Measurements from ENCODE around the gene RNF26.

The RNF26 gene

DNA sequence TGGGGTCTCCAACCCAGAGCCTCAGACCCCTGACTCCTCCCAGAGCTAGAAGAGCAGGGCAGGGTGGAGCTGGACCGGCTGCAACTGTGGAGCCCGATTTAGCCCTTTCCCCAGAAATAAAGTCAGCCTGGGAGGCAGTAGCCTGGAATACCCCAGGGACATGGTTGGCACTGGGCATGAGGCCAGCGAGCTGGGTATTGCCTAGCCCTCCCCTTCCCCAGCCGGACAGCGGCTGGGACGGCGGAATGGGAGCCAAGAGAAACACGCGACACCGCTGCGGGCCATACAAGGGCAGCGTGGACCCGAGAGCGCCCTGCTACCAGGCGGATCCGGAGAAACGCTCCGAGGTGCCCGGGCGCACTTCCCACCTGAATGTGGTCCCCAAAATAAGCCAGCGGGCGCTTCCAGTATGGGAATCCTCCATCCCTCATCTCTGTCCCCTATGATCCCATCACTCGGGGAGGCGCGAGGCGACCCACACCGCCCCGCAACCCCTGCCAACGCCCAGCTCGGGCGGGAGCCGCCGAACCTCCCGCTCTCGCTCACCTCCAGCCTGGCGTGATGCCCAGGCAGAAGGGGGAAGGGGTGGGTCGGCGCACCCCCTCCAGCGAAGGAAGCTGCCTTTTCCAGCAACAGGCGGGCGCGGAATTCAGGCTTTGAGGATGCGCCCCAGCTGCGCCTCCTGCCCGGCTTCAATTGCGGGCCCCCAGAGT lies 18.2 kb upstream of the RNF26 start:
- DNase-seq (ENCODE audit: low spot score), result no peak

DNA sequence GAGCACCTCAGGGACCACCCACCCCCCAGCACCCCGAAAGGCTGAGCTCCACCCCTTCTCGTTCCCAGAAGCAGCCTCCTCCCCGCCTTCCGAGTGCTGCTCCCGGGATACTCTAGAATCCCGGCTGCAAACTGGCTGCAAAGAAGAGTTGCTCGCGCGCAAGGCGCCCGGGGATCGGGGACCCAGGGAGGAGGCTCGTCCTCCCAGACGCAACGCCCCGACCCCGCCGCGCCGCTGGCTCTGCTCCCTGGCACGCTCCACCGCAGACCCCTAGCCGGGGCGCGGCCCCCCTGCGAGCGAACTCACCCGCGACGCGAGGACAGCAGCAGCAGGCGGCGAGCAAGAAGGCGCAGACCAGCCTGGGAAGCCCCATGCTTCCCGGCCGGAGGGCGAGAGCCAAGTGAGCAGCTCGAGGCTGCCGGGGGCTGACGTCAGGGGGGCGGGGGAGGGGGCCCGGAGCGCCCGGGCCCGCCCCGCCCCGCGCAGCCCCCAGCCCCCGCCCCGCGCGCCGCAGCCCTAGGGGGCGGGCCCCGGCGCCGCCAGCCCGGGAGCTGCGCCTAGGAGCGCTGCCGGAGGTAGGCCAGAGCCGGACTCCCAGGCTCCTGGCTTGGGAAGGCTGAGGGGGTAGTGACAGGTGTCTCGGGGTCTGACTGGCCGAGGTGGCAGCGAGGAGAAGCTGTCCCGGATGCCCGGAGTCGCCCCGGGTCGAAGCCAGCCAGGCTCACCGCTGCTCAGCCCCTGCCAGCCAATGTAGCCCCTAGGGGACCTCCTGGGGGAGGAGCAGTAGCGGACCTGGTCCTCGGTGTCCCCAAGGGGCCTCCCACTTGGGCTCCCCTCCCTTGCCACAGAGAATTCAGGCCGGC lies 17.4 kb upstream of the RNF26 start, which contains the start of gene MCAM:
Gene MCAM, minus strand, starts transcription at position 402 of the 863 bp plus-strand sequence. Its CDS starts 29 bp downstream, at position 373.
- no peak for DNase-seq (ENCODE audit: low spot score)

DNA sequence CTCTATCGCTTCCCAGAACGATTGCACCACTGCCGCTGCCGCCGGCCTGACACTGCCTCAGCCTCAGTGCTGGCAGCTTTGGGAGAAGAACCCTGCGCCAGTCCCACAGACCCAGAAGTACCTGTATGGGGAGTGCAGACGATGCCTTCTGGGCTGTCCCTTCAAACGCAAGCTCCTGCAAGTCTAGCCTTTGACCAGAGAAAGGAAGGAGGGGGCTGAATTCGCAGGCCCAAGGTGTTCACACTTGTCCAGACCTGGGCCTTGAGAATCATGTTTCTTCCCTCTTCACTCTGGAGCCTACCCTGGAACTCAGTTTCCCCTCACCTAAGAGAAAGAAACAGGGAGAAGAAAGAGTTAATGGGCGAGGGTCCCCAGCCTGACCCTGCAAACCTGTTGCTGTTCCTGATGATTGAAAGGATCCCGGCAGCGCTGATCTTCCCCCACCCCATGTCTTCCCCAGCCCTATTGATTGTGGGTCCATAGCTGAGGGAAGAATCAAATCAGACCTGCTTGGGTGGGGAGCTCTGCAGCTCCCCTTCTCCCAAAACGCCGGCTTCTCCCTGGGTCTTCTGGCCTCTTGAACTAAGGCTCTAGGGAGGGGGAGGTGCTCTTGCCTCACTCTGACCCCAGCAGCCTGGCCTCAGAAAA lies 16.6 kb upstream of the RNF26 start:
- no peak for DNase-seq (ENCODE audit: low spot score)

DNA sequence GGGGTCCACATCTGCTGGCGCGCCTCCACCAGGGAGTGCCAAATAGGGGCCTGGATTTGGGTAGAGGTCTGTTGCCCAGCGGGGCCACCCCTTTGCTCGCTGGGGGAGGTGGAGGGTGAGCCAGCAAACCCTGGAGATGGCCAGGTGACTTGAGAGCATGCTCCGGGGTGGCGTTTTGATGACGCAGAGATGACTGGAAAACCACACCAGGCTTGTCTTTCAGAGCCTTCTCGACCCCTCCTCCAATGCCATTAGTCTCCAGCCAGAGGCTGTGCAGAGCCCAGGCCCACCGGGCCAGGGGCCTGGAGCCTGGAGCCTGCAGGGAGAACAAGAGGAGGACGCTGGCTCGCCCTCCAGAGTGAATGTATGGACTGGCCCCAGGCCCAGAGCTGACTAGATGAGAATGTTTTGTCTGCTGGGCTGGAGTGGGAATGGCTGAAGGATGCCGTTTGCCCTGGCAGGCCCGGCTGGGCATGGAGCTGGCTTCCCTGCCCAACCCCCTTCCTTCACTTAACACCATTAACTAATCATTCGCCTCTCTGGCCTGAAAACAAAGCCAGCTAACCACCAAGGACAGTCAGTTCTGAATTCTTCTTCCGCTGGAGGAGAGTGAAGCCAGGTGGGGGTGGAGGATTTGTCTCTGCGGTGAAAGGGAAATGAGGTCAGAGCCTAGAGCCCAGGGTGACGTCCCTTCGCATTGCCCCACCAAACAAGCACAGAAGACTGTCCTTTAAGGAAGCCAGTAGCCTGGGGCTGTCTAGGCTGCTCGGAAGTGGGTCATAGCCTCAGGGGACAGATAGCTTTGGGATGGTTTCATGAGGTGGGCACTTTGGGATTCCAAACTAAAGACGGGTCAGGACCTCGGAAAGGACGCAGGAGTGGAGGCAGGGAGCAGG lies 15.8 kb upstream of the RNF26 start:
- DNase-seq (ENCODE audit: low spot score), result no peak

DNA sequence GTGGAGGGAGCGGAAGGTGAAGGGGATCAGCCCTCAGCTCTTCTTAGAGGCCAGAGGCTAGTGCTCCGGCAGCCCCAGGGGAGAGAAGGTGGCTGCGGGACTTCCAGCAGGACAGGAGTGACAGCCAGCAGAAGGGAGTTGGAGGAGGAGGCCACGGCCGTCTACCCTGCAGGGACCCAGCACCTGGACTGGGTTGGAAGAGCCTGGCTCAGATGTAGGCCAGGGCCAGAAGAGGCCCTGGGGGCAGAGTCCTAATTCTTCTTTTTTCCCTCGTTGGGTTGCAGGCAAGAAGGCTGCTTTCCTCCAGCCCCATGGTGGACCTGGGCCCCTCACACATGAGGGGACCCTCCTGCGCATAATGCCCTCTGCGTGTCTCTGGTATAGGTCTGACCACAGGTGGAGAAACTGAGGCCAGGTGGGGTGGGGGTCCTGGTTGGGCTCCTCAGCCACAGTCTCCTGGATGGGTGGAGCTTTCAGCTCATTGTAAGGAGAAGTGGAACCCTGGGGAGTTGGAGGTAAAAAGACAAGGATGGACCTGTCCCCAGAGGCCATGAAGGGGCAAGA lies 15.1 kb upstream of the RNF26 start:
- no peak for DNase-seq (ENCODE audit: low spot score)

DNA sequence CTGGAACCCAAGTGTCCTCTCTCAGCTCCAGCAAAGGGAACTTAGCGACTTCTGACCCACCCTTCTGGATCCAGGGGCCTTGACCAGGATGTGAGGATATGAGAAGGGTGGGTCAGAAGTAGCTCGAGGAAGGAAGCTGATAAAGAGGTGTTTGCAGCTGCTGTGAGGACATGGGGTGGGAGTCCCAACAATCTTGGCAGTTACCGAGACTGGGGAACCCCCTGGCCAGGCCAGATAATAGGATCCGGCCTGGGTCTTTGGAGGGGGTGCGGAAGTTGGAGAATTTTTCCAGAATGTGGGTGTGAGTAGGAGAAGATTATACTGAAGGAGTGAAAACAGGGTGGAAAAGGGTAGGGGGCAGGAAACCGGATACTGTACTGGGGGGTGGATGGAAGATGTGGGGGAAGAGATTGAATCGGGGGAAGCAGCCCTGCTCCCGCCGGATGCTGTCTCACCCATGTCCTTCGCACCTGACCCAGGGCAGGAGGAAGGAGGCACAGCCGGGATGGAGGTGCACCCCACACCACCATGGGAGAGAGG lies 14.6 kb upstream of the RNF26 start:
- no peak for DNase-seq (ENCODE audit: low spot score)

DNA sequence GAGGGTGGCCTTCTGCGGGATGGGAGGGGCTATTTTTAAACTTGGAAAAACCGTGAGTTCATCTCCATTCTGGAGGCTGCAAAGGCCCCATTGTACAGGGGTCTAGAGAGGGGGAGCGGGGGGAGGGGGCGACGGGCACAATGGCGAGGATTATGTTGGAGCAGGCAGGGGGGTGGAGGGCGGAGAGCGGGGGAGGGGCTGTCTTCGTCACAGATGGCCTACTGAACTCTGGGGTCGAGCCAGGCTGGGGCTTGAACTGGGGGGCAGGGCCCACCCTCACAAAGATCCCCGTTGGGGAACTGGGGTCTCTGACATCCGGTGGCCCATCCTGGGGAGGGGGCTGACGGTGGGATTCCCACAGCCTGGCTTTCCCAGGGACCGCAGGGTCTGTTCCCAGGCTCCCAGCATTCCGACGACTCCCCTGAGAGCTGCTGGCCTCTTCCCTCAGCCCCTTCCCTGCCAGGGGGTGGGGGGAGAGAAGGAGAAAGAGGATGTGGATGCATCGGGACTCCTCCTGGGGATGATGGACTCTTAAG lies 14.0 kb upstream of the RNF26 start:
- peak; percentile 76 for DNase-seq (ENCODE audit: low spot score)

DNA sequence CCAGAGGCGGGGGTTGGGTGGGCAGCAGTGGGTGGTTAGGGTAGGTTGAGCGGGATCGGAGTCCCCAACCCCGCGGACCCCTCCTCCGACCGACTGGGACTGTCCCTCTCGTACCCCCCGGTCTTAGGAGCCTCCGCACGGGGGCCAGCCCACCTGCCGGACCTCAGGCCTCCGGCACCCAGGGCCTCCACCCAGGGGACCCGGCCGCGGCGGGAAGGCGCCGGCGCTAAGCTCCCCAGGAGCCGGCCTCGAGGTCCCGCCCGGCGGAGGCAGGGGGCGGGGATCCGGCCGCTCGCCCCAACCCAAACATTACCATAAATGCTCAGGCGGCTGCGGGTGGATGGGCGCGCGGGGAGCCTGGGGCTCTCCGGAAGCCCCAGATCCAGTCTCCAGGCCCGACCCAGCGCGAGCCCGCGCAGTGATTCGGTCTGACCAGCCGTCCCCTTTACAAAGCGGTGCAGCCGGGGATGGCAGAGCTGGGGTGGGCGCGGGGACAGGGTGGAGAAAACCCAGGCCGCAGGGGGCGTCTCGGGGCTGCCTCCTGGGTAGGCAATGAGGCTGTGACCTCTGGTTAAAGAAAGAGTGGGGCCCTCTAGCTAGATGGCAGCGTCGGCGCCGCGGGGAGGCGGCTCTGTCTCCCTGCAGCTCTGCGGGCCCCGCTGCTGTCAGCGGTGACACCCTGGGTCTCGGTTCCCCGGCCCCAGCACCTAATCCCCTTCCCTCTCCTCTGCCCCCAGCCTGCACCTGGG lies 13.4 kb upstream of the RNF26 start:
- peak; percentile 53 for DNase-seq (ENCODE audit: low spot score)

DNA sequence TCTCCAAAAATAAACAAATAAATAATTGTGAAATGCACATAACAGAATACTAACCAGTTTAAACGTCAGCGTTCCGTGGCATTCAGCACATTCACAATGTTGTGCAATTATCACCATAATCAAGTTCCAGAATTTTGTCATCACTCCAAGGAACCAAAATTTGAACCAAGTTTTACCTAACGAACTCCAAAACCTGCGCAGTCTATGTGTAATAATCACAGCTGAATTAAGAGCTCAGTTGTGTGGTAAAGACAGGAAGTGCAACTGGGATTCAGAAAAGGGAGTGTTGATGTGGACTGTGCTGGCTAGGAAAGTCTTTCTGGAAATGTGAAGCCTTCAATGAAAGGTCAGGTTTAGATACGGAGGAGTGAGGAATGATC lies 12.0 kb upstream of the RNF26 start:
- DNase-seq (ENCODE audit: low spot score), result peak; percentile 51

DNA sequence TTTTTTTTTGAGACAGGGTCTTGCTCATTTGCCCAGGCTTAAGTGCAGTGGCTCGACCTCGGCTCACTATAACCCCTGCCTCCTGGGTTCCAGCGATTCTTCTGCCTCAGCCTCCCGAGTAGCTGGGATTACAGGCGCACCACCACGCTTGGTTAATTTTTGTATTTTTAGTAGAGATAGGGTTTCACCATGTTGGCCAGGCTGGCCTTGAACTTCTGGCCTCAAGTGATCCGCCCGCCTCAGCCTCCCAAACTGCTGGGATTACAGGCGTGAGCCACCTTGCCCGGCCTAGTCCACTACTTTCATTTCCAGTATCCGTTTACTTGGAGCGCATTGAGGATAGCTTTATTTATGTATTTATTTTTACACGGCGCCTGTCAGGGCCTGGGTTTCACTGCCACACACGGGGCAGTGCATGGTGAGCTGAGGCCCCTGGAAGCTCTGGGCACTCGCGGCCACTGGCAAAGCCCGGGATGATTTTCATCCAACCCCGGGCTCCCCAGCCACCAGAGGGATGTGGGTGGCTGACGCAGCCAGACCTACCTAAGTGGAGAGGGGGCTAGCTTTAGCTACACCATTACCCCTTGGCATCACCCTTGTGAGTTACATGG lies 11.3 kb upstream of the RNF26 start:
- no peak for DNase-seq (ENCODE audit: low spot score)

DNA sequence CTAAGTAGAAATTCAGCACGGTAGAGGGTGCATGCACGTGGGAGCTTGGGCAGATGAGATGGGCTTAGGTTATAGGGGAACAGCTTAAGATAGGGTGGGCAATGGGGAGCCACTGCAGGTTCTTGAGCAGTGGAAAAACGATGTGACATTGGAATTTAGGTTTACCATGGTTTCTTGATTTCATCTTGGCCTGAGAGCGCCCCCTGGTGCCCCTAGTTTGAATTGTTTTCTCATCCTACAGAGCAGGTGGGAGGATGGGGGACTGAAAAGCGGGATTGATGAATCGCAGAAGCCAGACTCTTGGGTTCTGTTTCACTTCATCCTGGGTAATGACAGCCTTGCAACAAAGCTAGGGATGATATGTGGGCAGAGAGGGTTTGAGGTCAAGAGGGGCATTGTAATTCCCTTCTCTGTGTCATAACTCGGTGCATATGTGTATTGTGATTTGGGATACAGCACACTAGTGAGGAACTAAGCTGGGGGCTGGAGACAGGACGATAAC lies 10.7 kb upstream of the RNF26 start:
- DNase-seq (ENCODE audit: low spot score), result peak; percentile 63

DNA sequence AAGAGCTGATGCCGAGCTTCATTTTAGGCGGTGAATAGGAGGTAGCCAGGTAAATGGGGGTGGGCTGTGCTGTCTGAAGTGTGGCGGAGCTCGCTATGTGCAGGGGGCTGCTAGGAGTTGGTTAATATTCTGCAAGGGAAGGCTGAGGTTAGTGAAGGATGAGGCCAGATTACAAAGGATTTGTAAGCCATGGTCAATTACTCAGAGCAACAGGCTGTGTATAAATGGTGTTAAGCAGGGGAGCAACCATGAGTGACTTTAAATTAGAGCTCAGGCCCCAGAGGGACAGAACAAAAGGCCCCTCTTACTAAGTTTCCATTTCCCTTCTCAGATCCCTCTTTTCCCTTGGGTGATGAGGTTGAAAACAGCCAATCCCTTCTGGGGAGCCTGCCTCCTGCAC lies 10.1 kb upstream of the RNF26 start:
- DNase-seq (ENCODE audit: low spot score), result no peak

DNA sequence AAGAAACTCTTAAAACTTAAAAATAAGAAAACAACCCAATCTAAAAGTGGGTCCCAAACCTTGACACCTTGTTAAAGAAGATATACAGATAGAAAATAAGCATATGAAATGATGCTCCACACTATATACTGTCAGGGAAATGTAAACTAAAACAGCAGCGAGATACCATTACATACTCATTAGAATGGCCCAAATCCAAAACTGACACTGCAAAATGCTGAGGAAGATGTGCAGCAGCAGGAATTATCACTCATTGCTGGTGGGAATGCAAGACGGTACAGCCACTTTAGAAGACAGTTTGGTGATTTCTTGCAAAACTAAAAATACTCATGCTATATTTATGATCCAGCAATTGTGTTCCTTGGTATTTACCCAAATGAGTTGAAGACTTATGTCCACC lies 5.0 kb upstream of the RNF26 start:
- no peak for DNase-seq (ENCODE audit: low spot score)

DNA sequence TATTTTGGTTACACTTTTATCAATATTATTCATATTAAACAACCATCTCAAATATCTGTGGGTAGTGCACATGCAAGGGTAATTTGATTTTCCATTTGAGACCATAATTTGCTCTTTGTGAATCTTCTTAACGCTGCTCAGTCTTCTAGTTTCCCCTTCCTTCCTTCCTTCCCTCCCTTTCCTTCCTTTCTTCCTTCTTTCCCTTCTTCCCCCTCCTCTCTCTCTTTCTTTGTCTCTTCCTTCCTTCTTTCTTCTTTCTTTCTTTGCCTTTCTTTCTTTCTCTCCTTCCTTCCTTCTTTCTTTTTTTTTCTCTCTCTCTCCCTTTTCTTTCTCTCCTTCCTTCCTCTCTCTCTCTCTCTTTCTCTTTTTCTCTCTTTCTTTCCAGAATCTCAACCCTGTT lies 4.1 kb upstream of the RNF26 start:
- no peak for DNase-seq (ENCODE audit: low spot score)

DNA sequence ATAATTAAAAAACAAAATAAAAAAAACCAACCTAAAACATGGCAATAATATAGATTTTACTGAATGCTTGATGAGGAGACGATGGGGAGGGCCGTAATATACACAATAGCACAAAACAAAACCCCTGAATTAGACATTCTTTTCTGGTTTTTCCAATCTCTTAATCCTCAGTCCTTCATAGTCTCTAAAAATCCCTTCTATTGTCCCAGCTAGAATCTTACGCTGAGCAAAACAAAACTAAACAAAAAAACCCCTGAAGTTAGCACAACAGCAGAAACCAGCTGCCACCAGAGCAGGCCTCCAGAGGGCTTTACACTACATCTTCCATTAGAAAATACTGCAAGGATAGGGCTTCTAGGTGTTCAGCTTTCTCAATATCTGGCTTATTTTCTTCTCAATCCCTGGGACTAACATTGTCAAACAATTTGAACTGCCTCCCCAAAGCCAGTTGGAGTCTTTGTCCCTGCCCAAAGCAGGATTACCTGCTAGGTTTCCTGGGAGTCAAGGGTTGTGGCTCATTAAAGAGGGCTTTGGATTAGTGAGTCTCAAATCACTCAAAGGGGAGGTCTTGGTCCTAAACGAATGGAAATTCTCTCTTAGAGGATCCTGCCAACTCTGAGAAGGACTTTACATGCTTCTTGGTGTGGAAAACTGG lies 2.1 kb upstream of the RNF26 start:
- no peak for DNase-seq (ENCODE audit: low spot score)

DNA sequence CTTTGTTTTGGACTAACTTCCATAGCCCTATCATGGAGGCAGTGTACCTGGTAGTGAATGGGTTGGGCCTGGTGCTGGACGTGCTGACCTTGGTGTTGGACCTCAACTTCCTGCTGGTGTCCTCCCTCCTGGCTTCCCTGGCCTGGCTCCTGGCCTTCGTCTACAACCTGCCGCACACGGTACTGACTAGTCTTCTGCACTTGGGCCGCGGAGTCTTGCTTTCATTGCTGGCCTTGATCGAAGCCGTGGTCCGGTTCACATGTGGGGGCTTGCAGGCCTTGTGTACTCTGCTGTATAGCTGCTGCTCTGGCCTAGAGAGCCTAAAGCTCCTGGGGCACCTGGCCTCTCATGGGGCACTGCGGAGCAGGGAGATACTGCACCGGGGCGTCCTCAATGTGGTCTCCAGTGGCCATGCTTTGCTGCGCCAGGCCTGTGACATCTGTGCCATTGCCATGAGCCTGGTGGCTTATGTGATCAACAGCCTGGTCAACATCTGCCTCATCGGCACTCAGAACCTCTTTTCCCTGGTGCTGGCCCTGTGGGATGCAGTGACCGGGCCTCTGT lies 846 bp downstream of the RNF26 start:
- DNase-seq (ENCODE audit: low spot score), result no peak

DNA sequence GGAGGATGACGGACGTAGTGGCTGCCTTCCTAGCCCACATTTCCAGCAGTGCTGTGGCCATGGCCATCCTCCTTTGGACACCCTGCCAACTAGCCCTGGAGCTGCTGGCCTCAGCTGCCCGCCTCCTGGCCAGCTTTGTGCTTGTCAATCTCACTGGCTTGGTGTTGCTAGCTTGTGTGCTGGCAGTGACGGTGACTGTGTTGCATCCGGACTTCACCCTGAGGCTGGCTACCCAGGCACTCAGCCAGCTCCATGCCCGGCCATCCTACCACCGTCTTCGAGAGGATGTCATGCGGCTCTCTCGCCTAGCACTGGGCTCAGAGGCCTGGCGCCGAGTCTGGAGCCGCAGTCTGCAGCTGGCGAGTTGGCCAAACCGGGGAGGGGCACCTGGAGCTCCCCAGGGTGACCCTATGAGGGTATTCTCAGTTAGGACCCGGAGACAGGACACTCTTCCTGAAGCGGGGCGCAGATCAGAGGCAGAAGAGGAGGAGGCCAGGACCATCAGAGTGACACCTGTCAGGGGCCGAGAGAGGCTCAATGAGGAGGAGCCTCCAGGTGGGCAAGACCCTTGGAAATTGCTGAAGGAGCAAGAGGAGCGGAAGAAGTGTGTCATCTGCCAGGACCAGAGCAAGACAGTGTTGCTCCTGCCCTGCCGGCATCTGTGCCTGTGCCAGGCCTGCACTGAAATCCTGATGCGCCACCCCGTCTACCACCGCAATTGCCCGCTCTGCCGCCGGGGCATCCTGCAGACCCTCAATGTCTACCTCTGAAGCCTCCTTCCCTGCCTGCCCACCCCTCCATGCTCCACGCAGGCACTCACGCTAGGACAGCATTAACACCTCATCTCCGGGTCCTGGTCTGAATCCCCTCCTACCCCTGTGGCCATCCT lies 1.6 kb downstream of the RNF26 start:
- no peak for DNase-seq (ENCODE audit: low spot score)

Measured in COLO829 (cell line).